ENCODE data around the gene SLC7A8. TPM values are rescaled to one million over a fixed set of nuclear protein-coding genes. Genes with fewer than 3 reads are reported as not detected.
A peak's percentile ranks its signal among the peaks of the same experiment; 100 is the strongest.

SLC7A8 gene
- total RNA-seq, 1 experiment from 2014 or later, result 3.8 TPM

DNA sequence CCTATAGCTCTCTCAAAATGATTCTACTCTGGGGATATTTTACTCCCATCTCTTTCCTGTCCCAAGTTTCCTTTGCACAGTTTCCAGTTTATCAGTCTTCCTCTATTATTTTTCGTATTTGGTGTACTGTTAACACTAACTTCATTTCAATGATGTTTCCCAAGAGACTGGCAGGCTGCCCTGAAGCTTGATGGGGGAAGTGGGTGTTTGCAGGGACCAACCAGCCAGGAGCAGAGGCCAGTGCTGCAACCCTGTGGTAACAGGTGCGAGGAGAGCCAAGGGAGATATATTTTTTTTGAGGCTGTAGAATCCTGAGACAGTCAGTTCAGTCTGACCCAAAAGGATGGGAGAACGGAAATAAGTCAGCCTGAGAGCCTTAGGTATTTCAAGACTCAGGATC is 52.6 kb downstream of the SLC7A8 start:
- H2AFZ ChIP-seq (ENCODE audit: low read length), result no peak overlapping the region
- no peak overlapping the region for H3K27ac ChIP-seq (ENCODE audit: low read length)
- H3K4me1 ChIP-seq (ENCODE audit: insufficient read depth, low read length), result peaks cover 14% of the 10 kb centered on the region
- H3K9me3 ChIP-seq (ENCODE audit: low read length), result no peaks in the 10 kb centered on the region
- no peaks in the 10 kb centered on the region for H3K9me2 ChIP-seq (replicated peaks; ENCODE audit: low read length)
- H3K27me3 ChIP-seq (ENCODE audit: low read length), result no peaks in the 10 kb centered on the region
- ATAC-seq (no peak), DNase-seq (no peak)
- ChIA-PET POLR2A (ENCODE audit: unreplicated experiment) (no interaction called here), CTCF (interaction anchor here (1.5 kb wide), 1 partner anchor 10 kb away, joined by 8 read pairs; no protein-coding TSS in a partner anchor)
- no peaks in the 10 kb centered on the region for H3K79me2 ChIP-seq (ENCODE audit: low read length)
- H3K4me3 ChIP-seq (ENCODE audit: low read length), result no peak overlapping the region
- H3F3A ChIP-seq (ENCODE audit: low read length, unreplicated experiment), result no peaks in the 10 kb centered on the region
- H3K4me2 ChIP-seq (ENCODE audit: low read length), result no peak overlapping the region
- intact Hi-C loops (cut with micrococcal nuclease), result no loop called here
- H3K9ac ChIP-seq (ENCODE audit: low read length), result no peak overlapping the region
- no TSS peak for BruUV-seq (replicated peaks)
- H4K20me1 ChIP-seq (ENCODE audit: low read length), result no peaks in the 10 kb centered on the region
- TF ChIP-seq EZH2phosphoT487 (IDR thresholded peaks at IDR 0.05; ENCODE audit: borderline replicate concordance, low read length) (no peak), EZH2 (IDR thresholded peaks at IDR 0.05; ENCODE audit: low read length, unreplicated experiment) (no peak)
- TF ChIP-seq, protein P1, sequence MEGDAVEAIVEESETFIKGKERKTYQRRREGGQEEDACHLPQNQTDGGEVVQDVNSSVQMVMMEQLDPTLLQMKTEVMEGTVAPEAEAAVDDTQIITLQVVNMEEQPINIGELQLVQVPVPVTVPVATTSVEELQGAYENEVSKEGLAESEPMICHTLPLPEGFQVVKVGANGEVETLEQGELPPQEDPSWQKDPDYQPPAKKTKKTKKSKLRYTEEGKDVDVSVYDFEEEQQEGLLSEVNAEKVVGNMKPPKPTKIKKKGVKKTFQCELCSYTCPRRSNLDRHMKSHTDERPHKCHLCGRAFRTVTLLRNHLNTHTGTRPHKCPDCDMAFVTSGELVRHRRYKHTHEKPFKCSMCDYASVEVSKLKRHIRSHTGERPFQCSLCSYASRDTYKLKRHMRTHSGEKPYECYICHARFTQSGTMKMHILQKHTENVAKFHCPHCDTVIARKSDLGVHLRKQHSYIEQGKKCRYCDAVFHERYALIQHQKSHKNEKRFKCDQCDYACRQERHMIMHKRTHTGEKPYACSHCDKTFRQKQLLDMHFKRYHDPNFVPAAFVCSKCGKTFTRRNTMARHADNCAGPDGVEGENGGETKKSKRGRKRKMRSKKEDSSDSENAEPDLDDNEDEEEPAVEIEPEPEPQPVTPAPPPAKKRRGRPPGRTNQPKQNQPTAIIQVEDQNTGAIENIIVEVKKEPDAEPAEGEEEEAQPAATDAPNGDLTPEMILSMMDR (conservative IDR thresholded peaks at IDR 0.05; ENCODE audit: low read depth, low read length), result no peak
- no peaks in the 10 kb centered on the region for H3K36me3 ChIP-seq (ENCODE audit: low read depth, low read length)

DNA sequence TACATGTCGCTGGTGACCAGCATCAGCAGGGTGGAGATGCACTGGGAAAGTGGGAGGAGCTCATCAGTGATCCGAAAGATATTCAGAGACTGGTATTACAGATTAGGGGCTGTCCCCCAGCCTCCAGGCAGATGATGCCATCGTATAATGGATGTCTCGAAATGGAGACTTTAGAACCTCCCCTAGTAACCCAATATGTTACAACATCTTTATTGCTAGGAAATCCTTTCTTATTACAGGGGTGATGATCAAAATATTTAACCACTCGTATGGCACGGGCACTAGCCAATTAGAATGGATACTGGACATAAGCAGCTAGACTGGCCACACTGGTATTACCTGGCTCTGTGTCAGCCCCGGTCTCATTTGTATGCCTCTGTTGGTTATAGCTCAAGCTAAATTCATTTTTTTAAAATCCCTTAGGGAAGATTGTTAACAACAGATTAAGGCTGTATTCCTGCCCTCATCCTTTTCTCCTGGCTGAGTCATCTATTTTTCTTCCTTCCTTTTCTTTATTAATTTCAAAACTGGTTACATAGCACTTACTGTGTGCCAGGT is 53.6 kb downstream of the SLC7A8 start:
- BruUV-seq (replicated peaks), result no TSS peak
- no peaks in the 10 kb centered on the region for H3K36me3 ChIP-seq (ENCODE audit: low read depth, low read length)
- peak; percentile 73 for DNase-seq
- H3K9me2 ChIP-seq (replicated peaks; ENCODE audit: low read length), result no peaks in the 10 kb centered on the region
- H4K20me1 ChIP-seq (ENCODE audit: low read length), result no peaks in the 10 kb centered on the region
- no peaks in the 10 kb centered on the region for H3F3A ChIP-seq (ENCODE audit: low read length, unreplicated experiment)
- peak overlapping the region; percentile 24 for H3K4me2 ChIP-seq (ENCODE audit: low read length)
- ATAC-seq, result peak; percentile 83
- TF ChIP-seq EZH2phosphoT487 (IDR thresholded peaks at IDR 0.05; ENCODE audit: borderline replicate concordance, low read length) (no peak), EZH2 (IDR thresholded peaks at IDR 0.05; ENCODE audit: low read length, unreplicated experiment) (no peak)
- TF ChIP-seq, protein P1 (conservative IDR thresholded peaks at IDR 0.05; ENCODE audit: low read depth, low read length), result no peak
- no peaks in the 10 kb centered on the region for H3K79me2 ChIP-seq (ENCODE audit: low read length)
- intact Hi-C loops (cut with micrococcal nuclease), result no loop called here
- H3K9ac ChIP-seq (ENCODE audit: low read length), result no peak overlapping the region
- ChIA-PET CTCF (interaction anchor here (0.6 to 1.5 kb wide), 5 partner anchors 9 to 61 kb away, joined by 3 to 8 read pairs (median 3); partner anchors contain the start of gene C14orf119), POLR2A (ENCODE audit: unreplicated experiment) (no interaction called here)
- no peak overlapping the region for H3K27ac ChIP-seq (ENCODE audit: low read length)
- H3K4me1 ChIP-seq (ENCODE audit: insufficient read depth, low read length), result peaks cover 14% of the 10 kb centered on the region
- no peak overlapping the region for H3K4me3 ChIP-seq (ENCODE audit: low read length)
- H3K27me3 ChIP-seq (ENCODE audit: low read length), result no peaks in the 10 kb centered on the region
- H3K9me3 ChIP-seq (ENCODE audit: low read length), result no peaks in the 10 kb centered on the region
- H2AFZ ChIP-seq (ENCODE audit: low read length), result peak overlapping the region; percentile 16; the same call in 1 of the 2 replicates

Measured in PC-3 (cell line).